ENCODE measurements around the gene ZNF473. TPM values are rescaled to one million over a fixed set of nuclear protein-coding genes. Genes with fewer than 3 reads are reported as not detected.
A peak's percentile ranks its signal among the peaks of the same experiment; 100 is the strongest.
"Not testable (repeated sequence)": the region's sequence is repeated elsewhere in the genome, so short reads cannot be mapped to it uniquely, and the experiment has no call there.

Gene ZNF473
- total RNA-seq, 2 donors from 2014 or later = 13.2 to 19.7 TPM

DNA sequence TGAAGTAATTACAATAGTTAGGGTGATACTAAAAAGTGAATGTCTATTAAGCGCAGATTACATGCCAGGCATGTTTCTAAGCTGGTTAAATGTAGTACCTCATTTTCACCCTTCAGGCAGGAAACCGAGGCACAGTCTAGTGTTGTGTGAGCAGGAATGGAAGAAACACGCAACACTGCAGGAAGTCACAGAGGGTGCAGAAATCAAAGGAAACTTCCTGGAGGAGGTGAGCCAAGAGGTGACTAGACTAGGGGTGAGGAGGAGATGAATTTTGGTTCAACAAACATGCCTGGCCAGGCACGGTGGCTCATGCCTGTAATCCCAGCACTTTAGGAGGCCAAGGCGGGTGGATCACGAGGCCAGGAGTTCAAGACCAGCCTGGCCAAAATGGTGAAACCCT, 41.8 kb downstream of the ZNF473 start:
- ATAC-seq (replicated peaks in 1 of 2) = no peak
- Mint-ChIP-seq H3K27ac (no peak overlapping the region), H3K4me1 (ENCODE audit: low read depth) (no peaks in the 10 kb centered on the region), H3K36me3 (ENCODE audit: insufficient read depth in 2 of 2) (no peaks in the 10 kb centered on the region), H3K4me3 (no peak overlapping the region), H3K9me3 (no peaks in the 10 kb centered on the region), H3K27me3 (ENCODE audit: low read depth) (no peaks in the 10 kb centered on the region)
- DNase-seq = no peak

- H3K27ac Mint-ChIP-seq; H3K4me1 Mint-ChIP-seq (ENCODE audit: low read depth); H3K9me3 Mint-ChIP-seq; H3K4me3 Mint-ChIP-seq; H3K36me3 Mint-ChIP-seq (ENCODE audit: insufficient read depth in 2 of 2); DNase-seq; ATAC-seq (replicated peaks in 1 of 2); H3K27me3 Mint-ChIP-seq (ENCODE audit: low read depth): not testable (repeated sequence)
Observed at GRCh38 chr19:50068382-50068781, 42.6 kb downstream of the ZNF473 start.

GRCh38 chr19:50075076-50075475, 49.3 kb downstream of the ZNF473 start:
- H3K4me3 Mint-ChIP-seq; H3K27me3 Mint-ChIP-seq (ENCODE audit: low read depth); DNase-seq; H3K36me3 Mint-ChIP-seq (ENCODE audit: insufficient read depth in 2 of 2); H3K9me3 Mint-ChIP-seq; H3K27ac Mint-ChIP-seq; ATAC-seq (replicated peaks in 1 of 2); H3K4me1 Mint-ChIP-seq (ENCODE audit: low read depth): not testable (repeated sequence)

DNA sequence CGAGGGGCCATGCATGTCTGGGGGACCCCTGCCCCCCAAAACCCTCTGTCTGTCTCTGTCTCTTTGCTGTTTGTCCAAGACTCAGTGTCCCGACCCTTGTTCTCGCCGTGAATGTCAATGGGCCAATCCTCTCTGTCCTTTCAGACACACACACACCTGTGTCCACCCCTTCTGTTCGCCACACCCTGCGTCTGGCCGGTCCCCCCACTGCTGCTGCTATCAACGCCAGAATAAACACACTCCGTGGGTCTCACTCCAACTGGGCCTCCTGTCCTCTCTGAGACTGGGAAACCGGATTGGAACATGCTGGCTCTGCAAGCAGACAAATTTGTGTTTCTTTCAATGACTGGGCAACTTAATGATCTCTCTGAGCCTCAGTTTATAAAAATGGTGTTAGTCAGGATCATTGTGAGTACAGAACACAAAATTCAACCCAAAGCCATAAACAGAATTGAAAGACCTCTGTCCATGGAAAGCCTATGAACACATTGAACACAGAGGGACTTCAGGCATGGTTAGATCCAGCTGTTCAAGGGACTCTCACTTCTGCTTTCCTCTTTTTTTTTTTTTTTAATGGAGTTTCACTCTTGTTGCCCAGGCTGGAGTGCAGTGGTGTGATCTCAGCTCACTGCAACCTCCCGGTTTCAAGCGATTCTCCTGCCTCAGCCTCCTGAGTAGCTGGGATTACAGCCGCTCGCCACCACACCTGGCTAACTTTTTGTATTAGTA, 50.0 kb downstream of the ZNF473 start:
- not testable (repeated sequence) for H3K9me3 Mint-ChIP-seq; H3K27ac Mint-ChIP-seq; H3K27me3 Mint-ChIP-seq (ENCODE audit: low read depth); ATAC-seq (replicated peaks in 1 of 2); H3K4me3 Mint-ChIP-seq; H3K36me3 Mint-ChIP-seq (ENCODE audit: insufficient read depth in 2 of 2); H3K4me1 Mint-ChIP-seq (ENCODE audit: low read depth); DNase-seq

DNA sequence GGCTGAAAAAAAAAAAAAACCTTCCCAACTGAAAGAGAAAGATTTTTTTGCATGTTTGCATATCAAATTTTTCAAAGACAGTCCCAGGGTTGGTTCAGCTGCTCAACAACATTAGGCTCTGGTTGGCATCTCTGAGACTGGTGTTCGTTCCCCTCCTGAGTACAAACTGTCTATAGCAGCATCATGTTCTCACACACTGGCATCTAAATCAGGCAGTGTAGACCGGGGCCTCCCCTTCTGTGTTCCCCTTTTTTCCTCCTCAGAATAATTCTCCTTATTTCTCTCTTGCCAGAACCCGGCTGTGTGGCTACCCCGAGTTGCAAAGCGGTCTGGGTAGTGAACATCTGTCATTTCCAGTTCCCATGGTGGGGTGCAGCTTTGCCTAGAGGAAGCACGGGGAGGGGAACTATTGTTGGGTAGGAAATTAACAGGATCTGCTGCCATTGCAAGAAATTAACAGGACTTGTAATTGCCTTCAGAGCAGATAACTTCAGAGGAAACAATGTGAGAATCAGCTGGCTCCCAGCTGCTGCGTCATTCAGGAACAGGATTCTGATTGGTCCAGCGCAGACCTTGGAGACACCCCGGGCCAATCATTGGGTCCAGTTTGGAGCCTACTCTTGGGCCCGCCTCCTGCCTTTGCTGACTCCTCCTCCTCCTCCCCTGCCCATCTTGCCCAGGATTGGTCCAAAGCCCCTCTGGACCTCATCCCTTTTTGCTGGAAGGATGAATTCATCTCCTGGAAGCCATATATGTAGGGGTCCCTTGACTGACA, 51.0 kb downstream of the ZNF473 start:
- DNase-seq; H3K4me1 Mint-ChIP-seq (ENCODE audit: low read depth); H3K36me3 Mint-ChIP-seq (ENCODE audit: insufficient read depth in 2 of 2); H3K9me3 Mint-ChIP-seq; H3K4me3 Mint-ChIP-seq; ATAC-seq (replicated peaks in 1 of 2); H3K27ac Mint-ChIP-seq; H3K27me3 Mint-ChIP-seq (ENCODE audit: low read depth): not testable (repeated sequence)

GRCh38 chr19:50079014-50079413, 53.2 kb downstream of the ZNF473 start:
- not testable (repeated sequence) for H3K36me3 Mint-ChIP-seq (ENCODE audit: insufficient read depth in 2 of 2); H3K27me3 Mint-ChIP-seq (ENCODE audit: low read depth); H3K4me1 Mint-ChIP-seq (ENCODE audit: low read depth); H3K9me3 Mint-ChIP-seq; ATAC-seq (replicated peaks in 1 of 2); H3K27ac Mint-ChIP-seq; H3K4me3 Mint-ChIP-seq; DNase-seq

DNA sequence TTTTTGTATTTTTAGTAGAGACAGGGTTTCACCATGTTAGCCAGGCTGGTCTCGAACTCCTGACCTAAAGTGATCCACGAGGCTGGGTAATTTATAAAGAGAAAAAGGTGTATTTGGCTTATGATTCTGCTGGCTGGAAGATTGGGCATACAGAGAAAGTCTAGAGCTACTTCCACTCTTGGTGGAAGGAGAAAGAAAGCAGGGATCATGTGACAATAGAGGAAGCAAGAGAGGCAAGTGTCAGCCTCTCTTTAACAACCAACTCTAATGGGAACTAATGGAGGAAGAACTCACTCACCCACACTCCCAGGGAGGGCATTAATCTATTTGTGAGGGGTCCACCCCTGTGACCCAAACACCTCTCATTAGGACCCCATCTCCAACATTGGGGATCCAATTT, 58.6 kb downstream of the ZNF473 start:
- H3K27me3 Mint-ChIP-seq (ENCODE audit: low read depth); DNase-seq; ATAC-seq (replicated peaks in 1 of 2); H3K4me1 Mint-ChIP-seq (ENCODE audit: low read depth); H3K4me3 Mint-ChIP-seq; H3K36me3 Mint-ChIP-seq (ENCODE audit: insufficient read depth in 2 of 2); H3K9me3 Mint-ChIP-seq; H3K27ac Mint-ChIP-seq: not testable (repeated sequence)

- H3K4me3 Mint-ChIP-seq = not testable (repeated sequence)
Observed at GRCh38 chr19:50087153-50087552, 61.3 kb downstream of the ZNF473 start.

GRCh38 chr19:50090706-50091105, 64.9 kb downstream of the ZNF473 start:
- peak; percentile 54 to 60 for ATAC-seq (replicated peaks in 1 of 2)

More at GRCh38 chr19:50087153-50087552, 61.3 kb downstream of the ZNF473 start:
- H3K27ac Mint-ChIP-seq; H3K36me3 Mint-ChIP-seq (ENCODE audit: insufficient read depth in 2 of 2); DNase-seq; H3K27me3 Mint-ChIP-seq (ENCODE audit: low read depth); H3K4me1 Mint-ChIP-seq (ENCODE audit: low read depth); H3K9me3 Mint-ChIP-seq; ATAC-seq (replicated peaks in 1 of 2): not testable (repeated sequence)

GRCh38 chr19:50091786-50092185, 66.0 kb downstream of the ZNF473 start:
- not testable (repeated sequence) for H3K9me3 Mint-ChIP-seq; H3K36me3 Mint-ChIP-seq (ENCODE audit: insufficient read depth in 2 of 2)

More at GRCh38 chr19:50090706-50091105, 64.9 kb downstream of the ZNF473 start:
- peak; percentile 40 to 60 for DNase-seq
- H3K27me3 Mint-ChIP-seq (ENCODE audit: low read depth); H3K9me3 Mint-ChIP-seq; H3K4me3 Mint-ChIP-seq; H3K36me3 Mint-ChIP-seq (ENCODE audit: insufficient read depth in 2 of 2); H3K4me1 Mint-ChIP-seq (ENCODE audit: low read depth); H3K27ac Mint-ChIP-seq: not testable (repeated sequence)

GRCh38 chr19:50092597-50092996, 66.8 kb downstream of the ZNF473 start:
- not testable (repeated sequence) for H3K36me3 Mint-ChIP-seq (ENCODE audit: insufficient read depth in 2 of 2); DNase-seq; H3K27me3 Mint-ChIP-seq (ENCODE audit: low read depth); H3K27ac Mint-ChIP-seq; H3K4me3 Mint-ChIP-seq; H3K4me1 Mint-ChIP-seq (ENCODE audit: low read depth); ATAC-seq (replicated peaks in 1 of 2); H3K9me3 Mint-ChIP-seq

More at GRCh38 chr19:50091786-50092185, 66.0 kb downstream of the ZNF473 start:
- DNase-seq; H3K4me3 Mint-ChIP-seq; H3K27ac Mint-ChIP-seq; H3K4me1 Mint-ChIP-seq (ENCODE audit: low read depth); H3K27me3 Mint-ChIP-seq (ENCODE audit: low read depth); ATAC-seq (replicated peaks in 1 of 2): not testable (repeated sequence)

DNA sequence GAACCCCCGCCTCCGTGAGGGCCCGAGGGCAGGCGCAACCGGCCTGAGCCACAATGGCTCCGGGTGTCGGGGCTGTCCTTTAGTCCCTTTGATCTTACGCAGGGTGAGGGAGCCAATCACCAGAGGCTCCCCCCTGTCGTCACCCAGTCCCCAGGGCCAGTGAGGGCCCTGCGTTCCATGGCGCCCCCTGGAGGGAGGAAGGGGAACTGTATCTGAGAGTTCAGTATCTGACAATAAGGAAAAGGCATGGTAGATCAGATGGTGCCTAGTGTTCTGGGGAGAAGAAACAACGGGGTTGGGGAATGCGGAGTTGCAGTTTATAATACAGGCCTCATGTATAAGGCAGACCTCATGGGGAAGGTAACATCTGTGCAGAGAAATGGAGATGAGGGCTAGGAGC, 72.1 kb downstream of the ZNF473 start:
- H3K27ac Mint-ChIP-seq; H3K9me3 Mint-ChIP-seq; H3K4me3 Mint-ChIP-seq; H3K27me3 Mint-ChIP-seq (ENCODE audit: low read depth); H3K4me1 Mint-ChIP-seq (ENCODE audit: low read depth); ATAC-seq (replicated peaks in 1 of 2); H3K36me3 Mint-ChIP-seq (ENCODE audit: insufficient read depth in 2 of 2); DNase-seq: not testable (repeated sequence)

- H3K9me3 Mint-ChIP-seq; H3K27me3 Mint-ChIP-seq (ENCODE audit: low read depth); H3K27ac Mint-ChIP-seq; H3K4me1 Mint-ChIP-seq (ENCODE audit: low read depth); H3K4me3 Mint-ChIP-seq; ATAC-seq (replicated peaks in 1 of 2); H3K36me3 Mint-ChIP-seq (ENCODE audit: insufficient read depth in 2 of 2): not testable (repeated sequence)
- DNase-seq = peak in 1 of 2 donors; percentile 3
Observed at GRCh38 chr19:50098892-50099291, 73.1 kb downstream of the ZNF473 start.
